Measurements from ENCODE around the gene RGS5.

RGS5 gene

DNA sequence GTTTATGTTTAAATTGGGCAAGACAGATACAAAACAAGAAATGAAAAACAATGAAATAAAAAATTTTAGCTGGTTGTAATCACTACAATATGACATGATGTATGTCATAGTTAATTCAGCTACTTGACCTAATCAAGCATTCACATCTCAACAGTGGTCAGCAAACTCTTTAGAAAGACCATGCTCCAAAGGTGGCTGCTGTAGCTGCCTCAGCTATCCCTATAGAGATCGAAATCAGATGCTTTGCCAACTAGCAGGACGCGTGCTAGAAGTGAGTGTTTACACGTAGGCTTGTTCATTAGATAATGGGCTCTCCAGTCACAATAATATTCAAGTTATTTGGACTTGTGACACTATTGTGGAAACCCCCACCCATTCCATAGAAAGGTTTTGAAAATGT is 25.9 kb downstream of the RGS5 start:
- Histone ChIP-seq H3K4me2 (ENCODE audit: low read depth, low read length, poor library complexity, severe bottlenecking) (no peak overlapping the region), H3K79me2 (ENCODE audit: insufficient read depth, low read length) (no peaks in the 10 kb centered on the region), H3K36me3 (ENCODE audit: low read length) (no peaks in the 10 kb centered on the region), H3K27ac (ENCODE audit: low read depth, low read length) (no peak overlapping the region), H4K20me1 (ENCODE audit: low read depth, low read length) (no peaks in the 10 kb centered on the region), H3K4me3 (ENCODE audit: insufficient read depth, low read length, poor library complexity, severe bottlenecking) (no peak overlapping the region), H3K9ac (ENCODE audit: low read length) (no peak overlapping the region), H2AFZ (ENCODE audit: low read depth, low read length, severe bottlenecking) (no peak overlapping the region), H3F3A (ENCODE audit: insufficient read depth) (no peaks in the 10 kb centered on the region), H3K27me3 (ENCODE audit: low read length) (no peaks in the 10 kb centered on the region), H3K9me3 (ENCODE audit: insufficient read depth, low read length) (no peaks in the 10 kb centered on the region), H3K9me2 (replicated peaks; ENCODE audit: insufficient read depth, low read length) (no peaks in the 10 kb centered on the region)
- TF ChIP-seq EZH2phosphoT487 (conservative IDR thresholded peaks at IDR 0.05; ENCODE audit: low read length) = no peak
- TF ChIP-seq, protein P1, sequence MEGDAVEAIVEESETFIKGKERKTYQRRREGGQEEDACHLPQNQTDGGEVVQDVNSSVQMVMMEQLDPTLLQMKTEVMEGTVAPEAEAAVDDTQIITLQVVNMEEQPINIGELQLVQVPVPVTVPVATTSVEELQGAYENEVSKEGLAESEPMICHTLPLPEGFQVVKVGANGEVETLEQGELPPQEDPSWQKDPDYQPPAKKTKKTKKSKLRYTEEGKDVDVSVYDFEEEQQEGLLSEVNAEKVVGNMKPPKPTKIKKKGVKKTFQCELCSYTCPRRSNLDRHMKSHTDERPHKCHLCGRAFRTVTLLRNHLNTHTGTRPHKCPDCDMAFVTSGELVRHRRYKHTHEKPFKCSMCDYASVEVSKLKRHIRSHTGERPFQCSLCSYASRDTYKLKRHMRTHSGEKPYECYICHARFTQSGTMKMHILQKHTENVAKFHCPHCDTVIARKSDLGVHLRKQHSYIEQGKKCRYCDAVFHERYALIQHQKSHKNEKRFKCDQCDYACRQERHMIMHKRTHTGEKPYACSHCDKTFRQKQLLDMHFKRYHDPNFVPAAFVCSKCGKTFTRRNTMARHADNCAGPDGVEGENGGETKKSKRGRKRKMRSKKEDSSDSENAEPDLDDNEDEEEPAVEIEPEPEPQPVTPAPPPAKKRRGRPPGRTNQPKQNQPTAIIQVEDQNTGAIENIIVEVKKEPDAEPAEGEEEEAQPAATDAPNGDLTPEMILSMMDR (IDR thresholded peaks at IDR 0.05; ENCODE audit: insufficient read depth, low read length, poor library complexity, severe bottlenecking) = no peak

DNA sequence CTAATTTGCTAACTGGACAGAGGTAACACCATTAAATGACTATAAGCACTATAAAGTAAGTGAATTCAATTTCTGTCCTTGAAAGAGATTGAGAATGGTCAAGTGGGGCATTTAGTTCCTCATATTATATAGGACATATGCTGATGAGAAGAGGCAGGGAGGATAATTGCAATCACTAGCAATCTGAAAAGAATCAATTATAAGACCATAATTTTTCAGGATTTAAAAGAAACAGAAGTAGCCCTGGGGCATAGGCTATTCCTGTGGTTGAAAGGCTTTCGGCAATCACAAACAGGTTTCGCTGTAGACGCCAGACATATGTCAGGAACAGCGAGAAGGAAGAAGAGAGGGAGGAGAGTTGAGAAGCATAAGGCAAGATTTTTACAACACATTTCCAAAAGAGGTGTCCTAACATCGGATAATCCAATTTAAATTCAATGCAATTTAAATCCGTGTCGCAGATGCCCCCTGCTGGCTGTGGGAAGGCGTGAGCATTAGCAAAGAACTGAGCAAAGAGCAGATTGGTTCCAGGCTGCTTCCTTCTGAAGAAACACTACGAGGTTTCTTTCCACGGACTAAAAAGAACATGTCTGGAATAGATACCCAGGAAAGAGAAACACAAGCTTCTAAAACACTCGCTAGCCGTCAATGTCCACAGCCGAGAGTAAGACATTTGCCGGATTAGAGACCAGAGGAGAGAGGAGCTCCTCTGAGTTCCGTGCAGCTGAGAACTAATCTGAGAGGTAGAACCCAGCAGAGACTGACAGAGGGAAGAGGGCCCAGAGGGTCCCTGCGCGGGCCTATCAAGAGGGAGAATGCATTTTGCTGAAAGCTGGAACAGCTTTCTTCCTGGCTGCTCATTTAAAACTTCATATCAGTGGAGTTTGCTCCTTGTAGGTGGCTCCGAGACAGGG is 27.9 kb downstream of the RGS5 start:
- no peak for TF ChIP-seq EZH2phosphoT487 (conservative IDR thresholded peaks at IDR 0.05; ENCODE audit: low read length)
- TF ChIP-seq, protein P1 (IDR thresholded peaks at IDR 0.05; ENCODE audit: insufficient read depth, low read length, poor library complexity, severe bottlenecking) = peak; percentile 80
- Histone ChIP-seq H3K4me3 (ENCODE audit: insufficient read depth, low read length, poor library complexity, severe bottlenecking) (no peak overlapping the region), H3K9ac (ENCODE audit: low read length) (no peak overlapping the region), H3K79me2 (ENCODE audit: insufficient read depth, low read length) (no peaks in the 10 kb centered on the region), H3K27ac (ENCODE audit: low read depth, low read length) (no peak overlapping the region), H3K9me2 (replicated peaks; ENCODE audit: insufficient read depth, low read length) (no peaks in the 10 kb centered on the region), H4K20me1 (ENCODE audit: low read depth, low read length) (no peaks in the 10 kb centered on the region), H3K27me3 (ENCODE audit: low read length) (no peaks in the 10 kb centered on the region), H3K36me3 (ENCODE audit: low read length) (no peaks in the 10 kb centered on the region), H3F3A (ENCODE audit: insufficient read depth) (no peaks in the 10 kb centered on the region), H3K9me3 (ENCODE audit: insufficient read depth, low read length) (no peaks in the 10 kb centered on the region), H3K4me2 (ENCODE audit: low read depth, low read length, poor library complexity, severe bottlenecking) (no peak overlapping the region), H2AFZ (ENCODE audit: low read depth, low read length, severe bottlenecking) (no peak overlapping the region)

DNA sequence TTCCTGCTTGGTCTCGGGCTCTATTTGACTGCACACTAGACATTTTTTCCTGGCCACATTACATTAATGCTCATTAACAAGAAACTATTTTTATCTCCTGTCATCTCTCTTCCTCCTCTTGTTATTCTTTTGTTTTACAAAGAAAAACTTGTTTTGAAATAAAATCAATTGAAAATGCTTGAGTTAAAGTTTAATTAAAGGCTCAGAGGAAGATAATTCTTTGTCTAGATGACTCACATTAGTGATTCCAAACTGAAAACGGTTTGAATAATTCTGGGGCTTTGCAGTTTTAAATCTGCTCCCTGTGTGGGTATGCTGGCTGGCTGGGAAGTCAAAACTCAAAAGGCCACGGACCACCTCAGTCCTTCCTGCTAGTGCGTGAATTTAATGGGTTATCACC is 29.6 kb downstream of the RGS5 start:
- H3K4me2 ChIP-seq (ENCODE audit: low read depth, low read length, poor library complexity, severe bottlenecking) = no peak overlapping the region

More for the DNA sequence above, 29.6 kb downstream of the RGS5 start:
- Histone ChIP-seq H2AFZ (ENCODE audit: low read depth, low read length, severe bottlenecking) (no peak overlapping the region), H3F3A (ENCODE audit: insufficient read depth) (no peaks in the 10 kb centered on the region), H3K9me2 (replicated peaks; ENCODE audit: insufficient read depth, low read length) (no peaks in the 10 kb centered on the region), H3K79me2 (ENCODE audit: insufficient read depth, low read length) (no peaks in the 10 kb centered on the region), H3K36me3 (ENCODE audit: low read length) (no peaks in the 10 kb centered on the region), H3K27ac (ENCODE audit: low read depth, low read length) (no peak overlapping the region), H4K20me1 (ENCODE audit: low read depth, low read length) (no peaks in the 10 kb centered on the region), H3K9me3 (ENCODE audit: insufficient read depth, low read length) (no peaks in the 10 kb centered on the region), H3K4me3 (ENCODE audit: insufficient read depth, low read length, poor library complexity, severe bottlenecking) (no peak overlapping the region), H3K9ac (ENCODE audit: low read length) (no peak overlapping the region), H3K27me3 (ENCODE audit: low read length) (no peaks in the 10 kb centered on the region)
- TF ChIP-seq, protein P1 (IDR thresholded peaks at IDR 0.05; ENCODE audit: insufficient read depth, low read length, poor library complexity, severe bottlenecking) = no peak

Measured in SU-DHL-6 (cell line).